Neuronal stem cell (in vitro differentiated cells): ENCODE measurements around the gene PDPK1.
"Not testable (repeated sequence)": the region's sequence is repeated elsewhere in the genome, so short reads cannot be mapped to it uniquely, and the experiment has no call there.

ENCODE experiments used
- DNase-seq: peaks from one replicate; pipeline ENCODE4 v3.0.0-alpha.2; 2013; ENCODE audit warnings: low spot score
- H2AFZ ChIP-seq: one replicate; pipeline ENCODE4 v1.6.1; 2013; ENCODE audit warnings: mild to moderate bottlenecking, low read length, inconsistent platforms
- H2AK5ac ChIP-seq: 2 replicates; pipeline ENCODE4 v1.6.1; 2013; ENCODE audit warnings: low read depth, mild to moderate bottlenecking, inconsistent platforms, low read length, moderate library complexity, mixed read lengths
- H2BK120ac ChIP-seq: 2 replicates; pipeline ENCODE4 v1.6.1; 2013; ENCODE audit warnings: low read depth, mild to moderate bottlenecking, inconsistent platforms, low read length, moderate library complexity, mixed read lengths
- H2BK12ac ChIP-seq: one replicate; pipeline ENCODE4 v1.6.1; 2013; ENCODE audit warnings: low read length, inconsistent platforms
- H2BK15ac ChIP-seq: 2 replicates; pipeline ENCODE4 v1.6.1; 2013; ENCODE audit warnings: mild to moderate bottlenecking, low read length, inconsistent platforms, mixed read lengths
- H2BK5ac ChIP-seq: one replicate; pipeline ENCODE4 v1.6.1; 2013; ENCODE audit warnings: inconsistent platforms, mild to moderate bottlenecking, low read length, moderate library complexity
- H3K14ac ChIP-seq: one replicate; pipeline ENCODE4 v1.6.1; 2013; ENCODE audit warnings: low read length, inconsistent platforms
- H3K18ac ChIP-seq: 2 replicates; pipeline ENCODE4 v1.6.1; 2013; ENCODE audit warnings: low read length, inconsistent platforms
- H3K23ac ChIP-seq: 2 replicates; pipeline ENCODE4 v1.6.1; 2013; ENCODE audit warnings: low read depth, mild to moderate bottlenecking, mixed read lengths, low read length, inconsistent platforms; ENCODE audit not compliant: poor library complexity
- H3K27ac ChIP-seq: replicated peaks from 3 replicates; pipeline ENCODE4 v1.5.1; 2013; ENCODE audit warnings: low read length, inconsistent platforms
- H3K27me3 ChIP-seq, 3 experiments: 2 replicates each; pipeline ENCODE4 v1.6.1; 2013; ENCODE audit warnings: low read length in 3 of 3, mild to moderate bottlenecking in 2 of 3, inconsistent platforms in 1 of 3, low read depth in 1 of 3, mixed read lengths in 1 of 3, moderate library complexity in 1 of 3; ENCODE audit not compliant: control insufficient read depth in 3 of 3, insufficient read depth in 3 of 3
- H3K36me3 ChIP-seq, 2 donors: replicated peaks in 1 of 2; 2 replicates each; pipeline ENCODE4 v1.6.1; 2013; ENCODE audit warnings: low read length in 2 of 2; ENCODE audit not compliant: control insufficient read depth in 2 of 2, insufficient read depth in 2 of 2
- H3K4ac ChIP-seq: 2 replicates; pipeline ENCODE4 v1.6.1; 2013; ENCODE audit warnings: inconsistent platforms, mild to moderate bottlenecking, low read length, moderate library complexity
- H3K4me1 ChIP-seq, 2 donors: 1 replicate in 1 of 2; 2 replicates in 1 of 2; pipeline ENCODE4 v1.6.1; 2013; ENCODE audit warnings: low read length in 2 of 2, low read depth in 1 of 2; ENCODE audit not compliant: control insufficient read depth in 2 of 2, insufficient read depth in 1 of 2
- H3K4me2 ChIP-seq: one replicate; pipeline ENCODE4 v1.6.1; 2013; ENCODE audit warnings: mild to moderate bottlenecking, low read length, inconsistent platforms; ENCODE audit not compliant: insufficient read depth, poor library complexity, severe bottlenecking
- H3K4me3 ChIP-seq, 2 donors: 2 replicates each; pipeline ENCODE4 v1.5.1; 2013; ENCODE audit warnings: low read length in 2 of 2, mild to moderate bottlenecking in 2 of 2, inconsistent platforms in 1 of 2, moderate library complexity in 1 of 2
- H3K79me1 ChIP-seq: one replicate; pipeline ENCODE4 v1.6.1; 2013; ENCODE audit warnings: low read depth, mild to moderate bottlenecking, inconsistent platforms, low read length, moderate library complexity
- H3K9ac ChIP-seq: one replicate; pipeline ENCODE4 v1.6.1; 2013; ENCODE audit warnings: mild to moderate bottlenecking, low read depth, low read length, inconsistent platforms; ENCODE audit not compliant: poor library complexity
- H3K9me3 ChIP-seq, 2 donors: replicated peaks in 1 of 2; 2 replicates each; pipeline versions ENCODE3 to v1.6.1; 2013; ENCODE audit warnings: low read length in 2 of 2, mild to moderate bottlenecking in 2 of 2, inconsistent platforms in 1 of 2, low read depth in 1 of 2, mixed read lengths in 1 of 2, moderate library complexity in 1 of 2; ENCODE audit not compliant: control insufficient read depth in 2 of 2, insufficient read depth in 1 of 2
- H4K8ac ChIP-seq: one replicate; pipeline ENCODE4 v1.6.1; 2013; ENCODE audit warnings: low read depth, mild to moderate bottlenecking, inconsistent platforms, low read length, moderate library complexity
- H4K91ac ChIP-seq: one replicate; pipeline ENCODE4 v1.6.1; 2013; ENCODE audit warnings: low read length, low read depth, mild to moderate bottlenecking, inconsistent platforms; ENCODE audit not compliant: poor library complexity
- WGBS, 2 donors: extraction: QIAGEN DNeasy Blood & Tissue Kit; methylation state at CpG; one replicate each; pipeline ENCODE4 v1.1.7; 2013; ENCODE audit warnings: missing lambda C conversion rate in 2 of 2, mixed read lengths in 1 of 2; ENCODE audit not compliant: insufficient read length in 2 of 2, insufficient replicate concordance in 1 of 2; ENCODE audit errors: extremely low coverage in 2 of 2; 5-methylcytosine and 5-hydroxymethylcytosine counted together

Gene PDPK1

DNA sequence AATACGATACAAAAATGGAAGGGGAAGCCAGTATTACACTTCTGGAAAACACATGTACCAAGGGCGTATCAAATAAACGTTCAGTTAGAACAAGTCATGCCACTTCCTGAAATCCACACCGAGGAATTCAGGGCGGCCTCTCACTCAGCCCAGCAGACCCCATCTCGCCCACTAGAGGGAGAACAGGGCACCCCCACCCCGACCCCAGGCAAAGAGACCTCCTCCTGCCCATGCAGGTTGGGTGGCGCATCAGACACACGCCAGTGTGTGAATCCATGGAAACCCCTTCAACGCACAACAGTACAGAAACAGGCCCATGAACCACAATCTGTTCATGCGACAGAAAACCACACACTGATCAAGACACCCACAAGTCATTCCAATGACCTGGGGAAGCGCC lies 81.8 kb downstream of the PDPK1 start:
- not testable (repeated sequence) for H3K9ac ChIP-seq, H3K4ac ChIP-seq, H3K27me3 ChIP-seq, H3K9me3 ChIP-seq, H2BK12ac ChIP-seq, H2AFZ ChIP-seq, H2BK15ac ChIP-seq, H3K4me1 ChIP-seq, H2BK5ac ChIP-seq, H3K79me1 ChIP-seq, H4K8ac ChIP-seq, H2AK5ac ChIP-seq, H3K4me3 ChIP-seq, H3K4me2 ChIP-seq, DNase-seq, H3K23ac ChIP-seq, H3K27ac ChIP-seq, H3K14ac ChIP-seq, H4K91ac ChIP-seq, H2BK120ac ChIP-seq, H3K36me3 ChIP-seq, H3K18ac ChIP-seq
- no CpG with 5 or more reads among the region's 12 CpGs for WGBS, 2 donors

DNA sequence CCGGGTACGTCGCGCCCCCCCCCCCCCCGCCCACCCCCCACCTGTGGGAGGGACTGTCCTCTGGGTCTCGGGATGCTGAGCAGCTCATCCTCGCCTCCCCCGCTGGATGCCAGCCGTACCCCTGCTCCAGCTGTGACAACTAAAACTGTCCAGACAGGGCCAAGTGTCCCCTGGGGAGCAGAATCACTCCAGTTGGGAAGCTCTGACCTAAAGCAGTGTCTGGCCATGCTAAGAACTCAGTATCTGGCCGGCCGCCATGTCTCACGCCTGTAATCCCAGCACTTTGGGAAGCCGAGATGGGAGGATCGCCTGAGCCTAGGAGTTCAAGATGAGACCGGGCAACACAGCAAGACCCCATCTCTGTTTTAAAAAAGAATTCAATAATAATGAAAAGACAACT lies 83.0 kb downstream of the PDPK1 start:
- not testable (repeated sequence) for H4K8ac ChIP-seq

DNA sequence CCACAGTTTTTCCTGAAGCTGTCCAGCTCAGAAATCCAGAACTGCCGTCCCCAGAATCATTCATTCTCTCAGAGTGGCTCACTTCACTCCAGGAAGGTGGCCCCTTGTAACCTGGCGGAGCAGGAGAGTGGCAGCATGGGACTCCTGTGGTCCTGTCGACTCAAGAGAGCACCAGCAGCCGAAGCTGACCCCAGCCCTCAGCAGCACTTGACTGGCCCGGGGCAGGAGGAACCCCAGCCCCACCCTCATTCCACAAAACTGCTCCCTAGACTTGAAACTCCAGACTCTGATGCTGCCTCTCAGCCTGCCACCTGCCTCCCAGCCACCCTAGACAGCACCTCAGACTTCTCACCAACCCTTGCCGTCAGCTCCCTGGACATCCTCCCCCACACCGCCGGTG lies 83.6 kb downstream of the PDPK1 start:
- no CpG with 5 or more reads among the region's 8 CpGs for WGBS, 2 donors
- not testable (repeated sequence) for H3K14ac ChIP-seq, H3K4ac ChIP-seq, H3K36me3 ChIP-seq, H3K4me2 ChIP-seq, H2BK15ac ChIP-seq, H2AK5ac ChIP-seq, H3K9me3 ChIP-seq, H4K91ac ChIP-seq, DNase-seq, H3K4me3 ChIP-seq, H2AFZ ChIP-seq, H2BK12ac ChIP-seq, H4K8ac ChIP-seq, H3K79me1 ChIP-seq, H2BK5ac ChIP-seq, H3K23ac ChIP-seq, H3K27me3 ChIP-seq, H2BK120ac ChIP-seq, H3K18ac ChIP-seq, H3K27ac ChIP-seq, H3K9ac ChIP-seq, H3K4me1 ChIP-seq

More for the DNA sequence above, 83.0 kb downstream of the PDPK1 start:
- H2BK15ac ChIP-seq, H3K14ac ChIP-seq, H2BK120ac ChIP-seq, H2BK5ac ChIP-seq, H3K27ac ChIP-seq, H2BK12ac ChIP-seq, DNase-seq, H3K4me1 ChIP-seq, H3K36me3 ChIP-seq, H3K79me1 ChIP-seq, H3K9me3 ChIP-seq, H3K18ac ChIP-seq, H3K4me2 ChIP-seq, H3K4ac ChIP-seq, H3K27me3 ChIP-seq, H3K23ac ChIP-seq, H2AK5ac ChIP-seq, H4K91ac ChIP-seq, H3K9ac ChIP-seq, H2AFZ ChIP-seq, H3K4me3 ChIP-seq: not testable (repeated sequence)
- WGBS, 2 donors: no CpG with 5 or more reads among the region's 15 CpGs

DNA sequence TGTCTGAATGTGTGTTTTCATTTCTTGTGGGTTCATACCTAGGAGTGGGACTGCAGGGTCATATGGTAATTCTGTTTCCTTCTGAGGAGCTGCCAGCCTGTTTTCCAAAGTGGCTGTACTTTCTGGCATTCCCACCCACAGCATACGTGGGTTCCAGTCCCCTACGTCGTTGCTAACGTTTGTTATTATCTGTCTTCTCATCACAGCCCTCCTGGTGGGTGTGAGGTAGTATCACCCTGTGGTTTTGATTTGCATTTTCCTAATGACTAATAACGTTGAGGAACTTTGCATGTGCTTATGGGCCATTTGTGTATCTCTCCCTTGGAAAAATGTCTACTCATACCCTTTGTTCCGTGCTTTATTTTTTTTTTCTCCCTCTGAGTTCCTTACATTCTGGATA lies 89.3 kb downstream of the PDPK1 start:
- H3K4me1 ChIP-seq, H3K27ac ChIP-seq, H4K91ac ChIP-seq, H3K4me2 ChIP-seq, H2AK5ac ChIP-seq, H3K23ac ChIP-seq, H3K9ac ChIP-seq, H3K27me3 ChIP-seq, H3K9me3 ChIP-seq, H2BK15ac ChIP-seq, H3K36me3 ChIP-seq, H4K8ac ChIP-seq, H2BK5ac ChIP-seq, H2BK120ac ChIP-seq, DNase-seq, H2AFZ ChIP-seq, H3K79me1 ChIP-seq, H3K4me3 ChIP-seq, H3K14ac ChIP-seq, H3K4ac ChIP-seq, H3K18ac ChIP-seq, H2BK12ac ChIP-seq: not testable (repeated sequence)
- no CpG with 5 or more reads among the region's 6 CpGs for WGBS, 2 donors
